ENCODE measurements around the gene MID1.

Gene MID1

DNA sequence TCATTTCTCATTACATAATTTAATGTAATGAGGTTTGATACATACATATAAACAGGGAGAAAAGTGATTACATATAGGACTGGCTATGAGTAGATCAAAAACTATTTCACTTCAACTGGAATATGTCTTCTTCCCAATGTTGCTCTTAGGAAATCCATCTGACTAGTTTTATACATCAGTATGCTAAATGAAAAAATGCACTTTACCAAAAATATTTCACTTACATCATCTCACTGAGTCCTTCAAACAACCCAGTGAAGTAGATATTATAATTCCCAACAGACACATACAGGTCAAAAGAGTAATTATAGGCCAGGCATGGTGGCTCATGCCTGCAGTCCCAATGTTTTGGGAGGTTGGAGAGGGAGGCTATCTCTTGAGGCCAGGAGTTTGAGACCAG lies 215.9 kb downstream of the MID1 start:
- H3K9me3 ChIP-seq (ENCODE audit: control insufficient read depth, insufficient read depth, low read depth, low read length) = no peaks in the 10 kb centered on the region
- H3K36me3 ChIP-seq (ENCODE audit: control insufficient read depth in 2 of 2, insufficient read depth in 1 of 2, low read length in 2 of 2) = no peaks in the 10 kb centered on the region
- H3K27ac ChIP-seq (ENCODE audit: extremely low read depth, low read depth, low read length) = no peak overlapping the region
- CTCF ChIA-PET = no interaction called here
- no peaks in the 10 kb centered on the region for H3K4me1 ChIP-seq (ENCODE audit: control insufficient read depth, insufficient read depth, low read length)
- TF ChIP-seq MYNN (tag by site-specific recombination; IDR thresholded peaks at IDR 0.05; ENCODE audit: borderline replicate concordance) (no peak), YY1 (tag by site-specific recombination; IDR thresholded peaks at IDR 0.05) (no peak), SP3 (tag by site-specific recombination; IDR thresholded peaks at IDR 0.05) (no peak), SP7 (tag by site-specific recombination; IDR thresholded peaks at IDR 0.05) (no peak), ZNF148 (tag by site-specific recombination; IDR thresholded peaks at IDR 0.05; ENCODE audit: borderline replicate concordance) (no peak), ZIC2 (tag by site-specific recombination; IDR thresholded peaks at IDR 0.05) (no peak), HOXD13 (CRISPR knock-in tag; IDR thresholded peaks at IDR 0.05; ENCODE audit: borderline replicate concordance) (no peak), HOXA7 (CRISPR knock-in tag; IDR thresholded peaks at IDR 0.05; ENCODE audit: borderline replicate concordance) (no peak), ZNF843 (tag by site-specific recombination; IDR thresholded peaks at IDR 0.05) (no peak), HOXC10 (CRISPR knock-in tag; IDR thresholded peaks at IDR 0.05) (no peak), SALL2 (tag by site-specific recombination; IDR thresholded peaks at IDR 0.05; ENCODE audit: borderline replicate concordance) (no peak), SCRT2 (tag by site-specific recombination; IDR thresholded peaks at IDR 0.05) (no peak), ZNF16 (tag by site-specific recombination; IDR thresholded peaks at IDR 0.05; ENCODE audit: low read depth) (no peak)
- TF ChIP-seq, protein P1, sequence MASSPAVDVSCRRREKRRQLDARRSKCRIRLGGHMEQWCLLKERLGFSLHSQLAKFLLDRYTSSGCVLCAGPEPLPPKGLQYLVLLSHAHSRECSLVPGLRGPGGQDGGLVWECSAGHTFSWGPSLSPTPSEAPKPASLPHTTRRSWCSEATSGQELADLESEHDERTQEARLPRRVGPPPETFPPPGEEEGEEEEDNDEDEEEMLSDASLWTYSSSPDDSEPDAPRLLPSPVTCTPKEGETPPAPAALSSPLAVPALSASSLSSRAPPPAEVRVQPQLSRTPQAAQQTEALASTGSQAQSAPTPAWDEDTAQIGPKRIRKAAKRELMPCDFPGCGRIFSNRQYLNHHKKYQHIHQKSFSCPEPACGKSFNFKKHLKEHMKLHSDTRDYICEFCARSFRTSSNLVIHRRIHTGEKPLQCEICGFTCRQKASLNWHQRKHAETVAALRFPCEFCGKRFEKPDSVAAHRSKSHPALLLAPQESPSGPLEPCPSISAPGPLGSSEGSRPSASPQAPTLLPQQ (tag by site-specific recombination; IDR thresholded peaks at IDR 0.05) = no peak
- no peak overlapping the region for H3K4me3 ChIP-seq (ENCODE audit: low read depth, low read length)
- POLR2A ChIA-PET = no interaction called here

DNA sequence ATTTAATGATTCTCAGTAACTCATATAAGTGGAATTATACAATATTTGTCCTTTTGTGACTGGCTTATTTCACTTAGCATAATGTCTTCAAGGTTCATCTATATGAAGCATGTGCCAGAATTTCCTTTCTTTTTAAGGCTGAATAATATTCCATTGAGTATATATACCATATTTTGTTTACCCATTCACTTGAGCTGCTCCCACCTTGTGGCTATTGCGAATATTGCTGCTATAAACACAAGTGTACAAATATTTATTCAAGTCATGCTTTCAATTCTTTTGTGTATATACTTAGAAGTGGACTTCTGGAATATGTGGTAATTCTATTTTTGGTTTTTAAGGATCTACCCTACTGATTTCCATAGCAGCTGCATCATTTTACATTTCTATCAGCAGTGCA lies 219.1 kb downstream of the MID1 start:
- POLR2A ChIA-PET = no interaction called here
- no peaks in the 10 kb centered on the region for H3K4me1 ChIP-seq (ENCODE audit: control insufficient read depth, insufficient read depth, low read length)
- no peaks in the 10 kb centered on the region for H3K9me3 ChIP-seq (ENCODE audit: control insufficient read depth, insufficient read depth, low read depth, low read length)
- TF ChIP-seq MYNN (tag by site-specific recombination; IDR thresholded peaks at IDR 0.05; ENCODE audit: borderline replicate concordance) (no peak), ZBTB17 (tag by site-specific recombination; IDR thresholded peaks at IDR 0.05) (no peak), GLIS1 (tag by site-specific recombination; IDR thresholded peaks at IDR 0.05) (no peak), ZNF48 (tag by site-specific recombination; IDR thresholded peaks at IDR 0.05) (no peak), ZNF639 (tag by site-specific recombination; IDR thresholded peaks at IDR 0.05) (no peak), ZNF426 (tag by site-specific recombination; IDR thresholded peaks at IDR 0.05) (no peak), ZNF23 (tag by site-specific recombination; IDR thresholded peaks at IDR 0.05; ENCODE audit: borderline replicate concordance) (no peak), ZNF2 (tag by site-specific recombination; IDR thresholded peaks at IDR 0.05) (no peak), ZNF501 (tag by site-specific recombination; IDR thresholded peaks at IDR 0.05) (no peak), ZNF324 (tag by site-specific recombination; IDR thresholded peaks at IDR 0.05) (no peak), ZNF670 (tag by site-specific recombination; IDR thresholded peaks at IDR 0.05; ENCODE audit: low read depth) (no peak), YY2 (tag by site-specific recombination; IDR thresholded peaks at IDR 0.05) (no peak), ZNF571 (tag by site-specific recombination; IDR thresholded peaks at IDR 0.05) (no peak), ZNF510 (tag by site-specific recombination; IDR thresholded peaks at IDR 0.05; ENCODE audit: insufficient replicate concordance) (no peak), ZSCAN30 (tag by site-specific recombination; IDR thresholded peaks at IDR 0.05) (no peak)
- H3K4me3 ChIP-seq (ENCODE audit: low read depth, low read length) = no peak overlapping the region
- no peak overlapping the region for H3K27ac ChIP-seq (ENCODE audit: extremely low read depth, low read depth, low read length)
- no peaks in the 10 kb centered on the region for H3K36me3 ChIP-seq (ENCODE audit: control insufficient read depth in 2 of 2, insufficient read depth in 1 of 2, low read length in 2 of 2)
- CTCF ChIA-PET = no interaction called here
